NCI-H2171 (cell line): ENCODE results near the gene PCMTD2.
"Not testable (repeated sequence)": the region's sequence is repeated elsewhere in the genome, so short reads cannot be mapped to it uniquely, and the experiment has no call there.

Experiments
- DNase-seq: peaks from one replicate; lab custom pipeline; 2025; lab: John Stamatoyannopoulos, UW

Gene PCMTD2

GRCh38 chr20:64287264-64287590 is 31.7 kb downstream of the PCMTD2 start:
- DNase-seq: not testable (repeated sequence)

DNA sequence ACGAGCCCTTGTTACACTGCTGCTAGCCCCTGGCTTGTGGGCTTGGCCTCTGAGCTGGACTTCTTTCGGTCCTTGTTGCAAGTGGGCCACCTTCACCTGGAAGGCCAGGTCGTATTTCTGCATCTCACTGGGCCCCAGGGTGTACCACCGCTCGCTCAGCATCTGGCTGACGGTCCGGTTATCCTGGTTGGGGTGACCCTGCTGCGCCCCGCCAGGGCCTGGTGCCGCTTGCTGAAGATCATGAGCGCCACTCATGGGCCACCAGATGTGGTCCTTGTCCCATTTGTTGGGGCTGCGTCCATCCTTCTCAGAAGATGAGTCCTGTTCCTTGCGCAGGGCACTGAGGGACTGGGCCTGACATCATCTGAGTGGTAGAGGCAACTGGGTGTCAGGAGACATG is 36.6 kb downstream of the PCMTD2 start:
- DNase-seq: not testable (repeated sequence)

DNA sequence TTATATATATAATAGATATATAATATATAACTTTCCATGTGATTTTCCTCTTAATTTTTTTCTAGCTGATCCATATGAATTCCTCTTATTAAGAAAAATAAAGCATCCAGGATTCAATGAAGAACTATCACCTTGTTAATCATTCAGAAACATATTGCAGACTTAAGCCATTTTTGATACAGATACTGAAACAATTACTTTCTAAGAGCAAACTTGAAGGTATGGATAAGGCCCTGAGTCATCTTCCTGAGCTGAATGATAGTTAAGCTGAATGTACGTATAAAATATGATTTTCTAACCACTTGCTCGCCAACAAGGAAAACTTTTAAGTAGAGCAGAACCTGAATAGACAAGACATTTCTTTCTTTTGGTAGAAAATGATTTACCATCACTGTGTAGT is 47.5 kb downstream of the PCMTD2 start:
- DNase-seq: not testable (repeated sequence)

DNA sequence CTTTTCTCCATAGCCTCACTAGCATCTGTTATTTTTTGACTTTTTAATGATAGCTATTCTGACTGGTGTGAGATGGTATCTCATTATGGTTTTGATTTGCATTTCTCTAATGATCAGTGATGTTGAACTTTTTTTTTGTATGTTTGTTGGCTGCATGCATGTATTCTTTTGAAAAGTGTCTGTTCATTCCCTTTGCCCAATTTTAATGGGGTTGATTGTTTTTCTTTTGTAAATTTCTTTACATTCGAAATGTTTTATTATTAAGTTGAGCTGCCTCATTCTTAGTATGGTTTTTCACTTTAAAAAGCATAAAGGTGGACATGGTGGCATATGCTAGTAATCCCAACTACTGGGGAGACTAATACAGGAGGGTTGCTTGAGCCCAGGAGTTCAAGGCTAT is 58.2 kb downstream of the PCMTD2 start:
- not testable (repeated sequence) for DNase-seq

- not testable (repeated sequence) for DNase-seq
These were observed 59.8 kb downstream of the PCMTD2 start for GRCh38 chr20:64315381-64315780.

DNA sequence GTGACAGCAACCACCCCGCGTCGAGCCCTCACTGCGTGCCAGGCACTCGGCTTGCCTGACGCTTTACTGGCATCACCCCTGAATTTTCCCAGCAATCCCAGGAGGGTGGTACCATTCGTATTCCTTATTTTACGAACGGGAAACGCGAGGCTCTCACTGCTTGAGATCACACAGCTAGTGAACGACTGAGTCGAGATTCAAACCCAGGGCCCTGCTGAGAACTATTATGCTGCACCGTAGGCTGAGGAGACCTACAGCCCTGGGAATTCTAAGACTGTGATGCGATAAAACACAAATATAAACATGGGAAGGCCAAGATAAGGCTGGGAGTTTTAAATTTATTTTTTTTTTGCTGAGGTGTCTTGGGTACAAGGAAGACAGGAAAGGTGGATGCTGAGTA is 60.3 kb downstream of the PCMTD2 start:
- DNase-seq: not testable (repeated sequence)

DNA sequence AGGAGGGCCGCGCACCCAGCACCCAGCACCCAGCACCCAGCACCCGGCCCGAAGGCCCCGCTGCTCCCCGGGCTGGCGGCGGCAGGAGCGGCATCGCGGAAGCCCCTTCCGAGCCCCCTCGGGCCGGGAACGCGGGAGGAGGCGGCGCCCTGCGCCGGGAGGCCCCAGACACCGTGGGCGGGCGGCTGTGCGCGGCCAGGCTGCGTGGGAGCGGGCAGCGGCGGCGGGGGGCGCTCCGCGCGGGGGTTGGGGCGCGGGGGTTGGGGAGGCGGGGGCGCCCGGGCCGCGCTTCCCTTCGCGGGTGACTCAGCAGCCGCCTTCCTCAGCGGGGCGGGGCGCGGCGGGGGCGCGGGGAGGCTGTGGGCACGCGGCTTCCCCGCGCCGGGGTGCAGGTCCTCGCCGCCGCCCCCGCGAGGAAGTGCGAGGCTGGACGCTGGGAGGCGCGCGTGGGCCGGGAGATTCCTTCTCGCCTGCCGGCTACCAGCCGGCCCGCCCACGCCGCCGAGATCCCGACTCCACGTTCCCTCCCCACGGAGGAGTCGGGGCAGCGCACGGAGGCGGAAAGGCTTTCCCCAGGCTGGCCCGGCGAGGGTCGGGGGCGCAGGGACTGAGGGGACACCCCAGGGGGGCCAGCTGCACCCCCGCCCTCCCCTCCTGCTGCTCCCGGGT is 61.0 kb downstream of the PCMTD2 start:
- not testable (repeated sequence) for DNase-seq

DNA sequence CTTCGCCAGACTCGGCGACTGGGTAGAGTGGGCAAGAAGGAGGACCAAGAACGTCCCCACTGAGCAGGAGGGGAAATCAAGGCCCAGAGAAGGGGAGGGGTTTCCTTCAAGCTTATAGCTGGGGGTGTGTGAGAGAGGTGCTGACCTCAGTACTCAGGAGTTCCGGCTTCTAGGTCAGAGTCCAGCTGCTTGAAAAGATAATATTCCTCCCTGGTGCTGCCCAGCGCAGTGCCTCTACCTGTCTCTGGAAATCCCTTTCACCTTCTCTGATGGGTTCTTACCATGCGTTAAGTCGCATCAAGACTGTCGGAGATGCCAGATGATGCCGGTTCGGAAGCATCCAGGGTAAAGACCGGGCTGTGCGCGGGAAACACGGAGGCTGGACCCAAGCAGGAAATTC is 61.8 kb downstream of the PCMTD2 start:
- DNase-seq: not testable (repeated sequence)

- not testable (repeated sequence) for DNase-seq
These were observed 62.5 kb downstream of the PCMTD2 start for GRCh38 chr20:64318056-64318455.

- DNase-seq: peak; percentile 85
These were observed 66.7 kb downstream of the PCMTD2 start for GRCh38 chr20:64322031-64322789.
